GM19328 (cell line): ENCODE measurements around the gene PIP5K1B.

Experiments
- ATAC-seq: cut with Tn5 transposase; IDR thresholded peaks from one replicate; pipeline ENCODE4 v1.9.1; 2021; ENCODE audit warnings: mild to moderate bottlenecking, moderate library complexity; ENCODE audit not compliant: unreplicated experiment

Gene PIP5K1B

GRCh38 chr9:68707801-68708488 lies 2.9 kb downstream of the PIP5K1B start:
- ATAC-seq, result no peak

GRCh38 chr9:68708513-68708912 lies 3.5 kb downstream of the PIP5K1B start:
- ATAC-seq, result no peak

- no peak for ATAC-seq
These were observed 4.5 kb downstream of the PIP5K1B start for GRCh38 chr9:68709291-68710110.

- no peak for ATAC-seq
These were observed 5.1 kb downstream of the PIP5K1B start for GRCh38 chr9:68710111-68710471.

- ATAC-seq, result no peak
These were observed 6.2 kb downstream of the PIP5K1B start for GRCh38 chr9:68711281-68711680.

- ATAC-seq, result no peak
These were observed 6.9 kb downstream of the PIP5K1B start for GRCh38 chr9:68711932-68712331.

GRCh38 chr9:68714416-68715180 lies 9.6 kb downstream of the PIP5K1B start:
- no peak for ATAC-seq

GRCh38 chr9:68715181-68715456 lies 10.1 kb downstream of the PIP5K1B start:
- ATAC-seq, result no peak

- no peak for ATAC-seq
These were observed 12.8 kb downstream of the PIP5K1B start for GRCh38 chr9:68717552-68718443.

GRCh38 chr9:68719847-68720246 lies 14.8 kb downstream of the PIP5K1B start:
- ATAC-seq, result no peak

GRCh38 chr9:68720656-68721313 lies 15.7 kb downstream of the PIP5K1B start:
- ATAC-seq, result no peak

GRCh38 chr9:68721666-68722330 lies 16.8 kb downstream of the PIP5K1B start:
- ATAC-seq, result no peak

GRCh38 chr9:68725070-68725469 lies 20.0 kb downstream of the PIP5K1B start:
- ATAC-seq, result no peak

- ATAC-seq, result no peak
These were observed 21.4 kb downstream of the PIP5K1B start for GRCh38 chr9:68726489-68726888.

GRCh38 chr9:68727636-68728035 lies 22.6 kb downstream of the PIP5K1B start:
- no peak for ATAC-seq

- ATAC-seq, result no peak
These were observed 23.7 kb downstream of the PIP5K1B start for GRCh38 chr9:68728731-68729130.

- ATAC-seq, result no peak
These were observed 25.7 kb downstream of the PIP5K1B start for GRCh38 chr9:68730570-68731235.

- ATAC-seq, result no peak
These were observed 26.8 kb downstream of the PIP5K1B start for GRCh38 chr9:68731857-68732256.

- no peak for ATAC-seq
These were observed 27.5 kb downstream of the PIP5K1B start for GRCh38 chr9:68732405-68733020.
